ENCODE measurements around the gene TMEM184C. TPM values are rescaled to one million over a fixed set of nuclear protein-coding genes. Genes with fewer than 3 reads are reported as not detected.

The TMEM184C gene
- total and polyA plus RNA-seq, 3 donors from 2014 or later = 22.7 to 33.9 (median 33.4) TPM

- Histone ChIP-seq H3K4me1 (no peaks in the 10 kb centered on the region), H3K36me3 (ENCODE audit: low read depth, missing control alignments) (no peaks in the 10 kb centered on the region), H3K4me3 (no peak overlapping the region), H3K9me3 (no peaks in the 10 kb centered on the region), H3K27me3 (no peaks in the 10 kb centered on the region), H3K27ac (no peak overlapping the region)
- TF ChIP-seq, protein P1, sequence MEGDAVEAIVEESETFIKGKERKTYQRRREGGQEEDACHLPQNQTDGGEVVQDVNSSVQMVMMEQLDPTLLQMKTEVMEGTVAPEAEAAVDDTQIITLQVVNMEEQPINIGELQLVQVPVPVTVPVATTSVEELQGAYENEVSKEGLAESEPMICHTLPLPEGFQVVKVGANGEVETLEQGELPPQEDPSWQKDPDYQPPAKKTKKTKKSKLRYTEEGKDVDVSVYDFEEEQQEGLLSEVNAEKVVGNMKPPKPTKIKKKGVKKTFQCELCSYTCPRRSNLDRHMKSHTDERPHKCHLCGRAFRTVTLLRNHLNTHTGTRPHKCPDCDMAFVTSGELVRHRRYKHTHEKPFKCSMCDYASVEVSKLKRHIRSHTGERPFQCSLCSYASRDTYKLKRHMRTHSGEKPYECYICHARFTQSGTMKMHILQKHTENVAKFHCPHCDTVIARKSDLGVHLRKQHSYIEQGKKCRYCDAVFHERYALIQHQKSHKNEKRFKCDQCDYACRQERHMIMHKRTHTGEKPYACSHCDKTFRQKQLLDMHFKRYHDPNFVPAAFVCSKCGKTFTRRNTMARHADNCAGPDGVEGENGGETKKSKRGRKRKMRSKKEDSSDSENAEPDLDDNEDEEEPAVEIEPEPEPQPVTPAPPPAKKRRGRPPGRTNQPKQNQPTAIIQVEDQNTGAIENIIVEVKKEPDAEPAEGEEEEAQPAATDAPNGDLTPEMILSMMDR (IDR thresholded peaks at IDR 0.05) = no peak
- TF ChIP-seq POLR2A (IDR thresholded peaks at IDR 0.05) = no peak
- WGBS, 2 donors = 89% methylated on average over 4 of the region's 4 CpGs
- intact Hi-C loops (cut with DNase I; ENCODE audit: low total_unique reads) = no loop called here
- no peak for DNase-seq
Measured at GRCh38 chr4:147658501-147658900, 41.3 kb downstream of the TMEM184C start.

- H3K9me3 ChIP-seq = no peaks in the 10 kb centered on the region
- H3K27me3 ChIP-seq = no peaks in the 10 kb centered on the region
- no peak overlapping the region for H3K4me3 ChIP-seq
- no peaks in the 10 kb centered on the region for H3K36me3 ChIP-seq (ENCODE audit: low read depth, missing control alignments)
- TF ChIP-seq POLR2A (IDR thresholded peaks at IDR 0.05) = no peak
- TF ChIP-seq, protein P1 (IDR thresholded peaks at IDR 0.05) = no peak
- DNase-seq = no peak
- no peaks in the 10 kb centered on the region for H3K4me1 ChIP-seq
- WGBS, 2 donors = 94 to 95% methylated on average over 4 of the region's 4 CpGs
- no peak overlapping the region for H3K27ac ChIP-seq
- intact Hi-C loops (cut with DNase I; ENCODE audit: low total_unique reads) = no loop called here
Measured at GRCh38 chr4:147674073-147674472, 56.9 kb downstream of the TMEM184C start.

GRCh38 chr4:147674496-147674895 is 57.3 kb downstream of the TMEM184C start:
- H3K27me3 ChIP-seq = no peaks in the 10 kb centered on the region

GRCh38 chr4:147678106-147678505 is 60.9 kb downstream of the TMEM184C start:
- no peak for TF ChIP-seq POLR2A (IDR thresholded peaks at IDR 0.05)
- TF ChIP-seq, protein P1 (IDR thresholded peaks at IDR 0.05) = no peak
- Histone ChIP-seq H3K27me3 (no peaks in the 10 kb centered on the region), H3K4me1 (peaks cover 7% of the 10 kb centered on the region), H3K4me3 (no peak overlapping the region), H3K9me3 (no peaks in the 10 kb centered on the region), H3K27ac (no peak overlapping the region), H3K36me3 (ENCODE audit: low read depth, missing control alignments) (no peaks in the 10 kb centered on the region)
- intact Hi-C loops (cut with DNase I; ENCODE audit: low total_unique reads) = no loop called here
- WGBS, 2 donors = 62 to 64% methylated on average over 5 of the region's 5 CpGs
- no peak for DNase-seq

More at GRCh38 chr4:147674496-147674895, 57.3 kb downstream of the TMEM184C start:
- TF ChIP-seq, protein P1 (IDR thresholded peaks at IDR 0.05) = no peak
- no peak for TF ChIP-seq POLR2A (IDR thresholded peaks at IDR 0.05)
- intact Hi-C loops (cut with DNase I; ENCODE audit: low total_unique reads) = no loop called here
- H3K9me3 ChIP-seq = no peaks in the 10 kb centered on the region
- H3K4me1 ChIP-seq = no peaks in the 10 kb centered on the region
- 95% methylated on average over 1 of the region's 1 CpG for WGBS, 2 donors
- H3K27ac ChIP-seq = no peak overlapping the region
- H3K36me3 ChIP-seq (ENCODE audit: low read depth, missing control alignments) = no peaks in the 10 kb centered on the region
- no peak for DNase-seq
- H3K4me3 ChIP-seq = no peak overlapping the region

DNA sequence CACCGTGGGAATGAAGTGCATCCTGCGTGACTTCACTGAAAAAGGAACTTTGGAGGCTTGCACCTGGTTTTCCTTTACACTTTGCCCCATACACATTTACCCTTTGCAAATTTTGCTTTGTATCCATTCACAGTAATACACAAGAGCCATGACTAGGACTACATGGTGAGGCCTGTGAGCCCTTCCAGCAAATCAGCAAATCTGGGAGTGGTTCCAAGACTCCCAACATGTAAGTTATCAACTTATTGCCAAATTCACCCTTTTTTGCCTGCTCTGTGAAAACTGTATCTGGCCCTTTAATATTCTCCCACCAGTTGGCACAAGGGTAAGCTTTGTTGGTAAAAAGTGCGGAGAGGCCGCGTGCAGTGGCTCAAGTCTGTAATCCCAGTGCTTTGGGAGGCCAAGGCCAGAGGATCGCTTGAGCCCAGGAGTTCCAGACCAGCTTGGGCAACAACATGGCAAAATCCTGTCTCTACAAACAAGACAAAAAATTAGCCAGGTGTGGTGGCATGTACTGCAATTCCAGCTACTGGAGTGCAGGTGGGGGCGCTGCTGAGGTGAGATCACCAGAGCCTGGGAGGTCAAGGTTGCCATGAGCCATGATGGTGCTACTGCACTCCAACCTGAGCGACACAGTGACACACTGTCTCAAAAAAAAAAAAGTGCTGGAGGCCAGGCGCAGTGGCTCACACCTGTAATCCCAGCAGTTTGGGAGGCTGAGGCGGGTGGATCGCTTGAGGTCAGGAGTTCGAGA is 61.8 kb downstream of the TMEM184C start:
- intact Hi-C loops (cut with DNase I; ENCODE audit: low total_unique reads) = no loop called here
- 93 to 95% methylated on average over 12 of the region's 12 CpGs for WGBS, 2 donors
- no peak for TF ChIP-seq POLR2A (IDR thresholded peaks at IDR 0.05)
- TF ChIP-seq, protein P1 (IDR thresholded peaks at IDR 0.05) = no peak
- H3K4me1 ChIP-seq = peaks cover 8% of the 10 kb centered on the region
- no peak overlapping the region for H3K27ac ChIP-seq
- no peak for DNase-seq
- no peak overlapping the region for H3K4me3 ChIP-seq
- H3K36me3 ChIP-seq (ENCODE audit: low read depth, missing control alignments) = no peaks in the 10 kb centered on the region
- H3K27me3 ChIP-seq = no peaks in the 10 kb centered on the region
- no peaks in the 10 kb centered on the region for H3K9me3 ChIP-seq
